Measurements from ENCODE around the gene IL31.

IL31 gene

GRCh38 chr12:122190842-122191668, 17.0 kb upstream of the IL31 start:
- Histone ChIP-seq H3K9me3 (ENCODE audit: insufficient read depth, low read length, severe bottlenecking) (no peaks in the 10 kb centered on the region), H3K36me3 (ENCODE audit: insufficient read depth, low read length) (no peaks in the 10 kb centered on the region), H4K20me1 (ENCODE audit: insufficient read depth, low read length) (no peaks in the 10 kb centered on the region), H3K9ac (ENCODE audit: low read depth, low read length) (no peak overlapping the region), H3K27ac (ENCODE audit: low read length) (no peak overlapping the region), H2AFZ (ENCODE audit: low read depth, low read length) (no peak overlapping the region), H3K4me1 (ENCODE audit: insufficient read depth, low read length) (no peaks in the 10 kb centered on the region), H3K79me2 (ENCODE audit: insufficient read depth, low read length) (no peaks in the 10 kb centered on the region), H3K4me3 (ENCODE audit: low read depth in 1 of 2, low read length in 2 of 2) (no peak overlapping the region), H3K4me2 (ENCODE audit: insufficient read depth, low read length) (no peak overlapping the region), H3K27me3 (ENCODE audit: insufficient read depth, low read length, poor library complexity) (no peaks in the 10 kb centered on the region)
- peak; percentile 87 for TF ChIP-seq CTCF (IDR thresholded peaks at IDR 0.05; ENCODE audit: borderline replicate concordance, extremely low read depth, low read length, poor library complexity, severe bottlenecking)
- TF ChIP-seq EZH2 (IDR thresholded peaks at IDR 0.05; ENCODE audit: borderline replicate concordance, low read depth, low read length, severe bottlenecking), result no peak
- ATAC-seq (ENCODE audit: insufficient read depth, low read depth) (peak; percentile 84), DNase-seq (peak; percentile 65)

- no peaks in the 10 kb centered on the region for H3K9me3 ChIP-seq (ENCODE audit: insufficient read depth, low read length, severe bottlenecking)
- DNase-seq (no peak), ATAC-seq (ENCODE audit: insufficient read depth, low read depth) (no peak)
- H3K36me3 ChIP-seq (ENCODE audit: insufficient read depth, low read length), result no peaks in the 10 kb centered on the region
- H3K79me2 ChIP-seq (ENCODE audit: insufficient read depth, low read length), result no peaks in the 10 kb centered on the region
- H3K4me1 ChIP-seq (ENCODE audit: insufficient read depth, low read length), result no peaks in the 10 kb centered on the region
- no peak overlapping the region for H3K4me3 ChIP-seq (ENCODE audit: low read depth in 1 of 2, low read length in 2 of 2)
- no peaks in the 10 kb centered on the region for H3K27me3 ChIP-seq (ENCODE audit: insufficient read depth, low read length, poor library complexity)
- no peak overlapping the region for H3K27ac ChIP-seq (ENCODE audit: low read length)
- H2AFZ ChIP-seq (ENCODE audit: low read depth, low read length), result no peak overlapping the region
- no peaks in the 10 kb centered on the region for H4K20me1 ChIP-seq (ENCODE audit: insufficient read depth, low read length)
- no peak overlapping the region for H3K9ac ChIP-seq (ENCODE audit: low read depth, low read length)
- TF ChIP-seq EZH2 (IDR thresholded peaks at IDR 0.05; ENCODE audit: borderline replicate concordance, low read depth, low read length, severe bottlenecking) (no peak), CTCF (IDR thresholded peaks at IDR 0.05; ENCODE audit: borderline replicate concordance, extremely low read depth, low read length, poor library complexity, severe bottlenecking) (no peak)
- no peak overlapping the region for H3K4me2 ChIP-seq (ENCODE audit: insufficient read depth, low read length)
These were observed 15.8 kb upstream of the IL31 start for GRCh38 chr12:122189626-122190475.

- no peak overlapping the region for H3K4me3 ChIP-seq (ENCODE audit: low read depth in 1 of 2, low read length in 2 of 2)
- H3K27me3 ChIP-seq (ENCODE audit: insufficient read depth, low read length, poor library complexity), result peaks cover 3% of the 10 kb centered on the region
- DNase-seq (no peak), ATAC-seq (ENCODE audit: insufficient read depth, low read depth) (no peak)
- H3K4me1 ChIP-seq (ENCODE audit: insufficient read depth, low read length), result no peaks in the 10 kb centered on the region
- no peaks in the 10 kb centered on the region for H4K20me1 ChIP-seq (ENCODE audit: insufficient read depth, low read length)
- no peak overlapping the region for H2AFZ ChIP-seq (ENCODE audit: low read depth, low read length)
- no peak overlapping the region for H3K4me2 ChIP-seq (ENCODE audit: insufficient read depth, low read length)
- no peaks in the 10 kb centered on the region for H3K36me3 ChIP-seq (ENCODE audit: insufficient read depth, low read length)
- H3K79me2 ChIP-seq (ENCODE audit: insufficient read depth, low read length), result no peaks in the 10 kb centered on the region
- H3K9me3 ChIP-seq (ENCODE audit: insufficient read depth, low read length, severe bottlenecking), result no peaks in the 10 kb centered on the region
- H3K27ac ChIP-seq (ENCODE audit: low read length), result no peak overlapping the region
- H3K9ac ChIP-seq (ENCODE audit: low read depth, low read length), result no peak overlapping the region
- TF ChIP-seq EZH2 (IDR thresholded peaks at IDR 0.05; ENCODE audit: borderline replicate concordance, low read depth, low read length, severe bottlenecking) (no peak), CTCF (IDR thresholded peaks at IDR 0.05; ENCODE audit: borderline replicate concordance, extremely low read depth, low read length, poor library complexity, severe bottlenecking) (no peak)
These were observed 13.4 kb upstream of the IL31 start for GRCh38 chr12:122187466-122187865.
